GM10248 (cell line): Measurements from ENCODE around the gene PPP1R7.

Experiments
- CTCF ChIA-PET: fragments of 300-600 bp; sonication (Branson Sonifier 250); formaldehyde crosslinking; extraction: SDS; loops from one replicate; lab custom pipeline; 2021; ENCODE audit warnings: antibody characterized with exemption; lab: Yijun Ruan, JAX
- POLR2A ChIA-PET: fragments of 350-650 bp; sonication (Branson Sonifier 250); formaldehyde crosslinking; extraction: SDS; loops from one replicate; lab custom pipeline; 2020; ENCODE audit warnings: antibody characterized with exemption; lab: Yijun Ruan, JAX
- DNase-seq: peaks from one replicate; pipeline ENCODE4 v3.0.0; 2012; ENCODE audit errors: extremely low spot score
- CTCF ChIP-seq: IDR thresholded peaks from 2 replicates; pipeline ENCODE4 v1.5.1; 2012; ENCODE audit warnings: mild to moderate bottlenecking, low read depth; ENCODE audit errors: extremely low read depth, missing control alignments, control extremely low read depth

PPP1R7 gene

DNA sequence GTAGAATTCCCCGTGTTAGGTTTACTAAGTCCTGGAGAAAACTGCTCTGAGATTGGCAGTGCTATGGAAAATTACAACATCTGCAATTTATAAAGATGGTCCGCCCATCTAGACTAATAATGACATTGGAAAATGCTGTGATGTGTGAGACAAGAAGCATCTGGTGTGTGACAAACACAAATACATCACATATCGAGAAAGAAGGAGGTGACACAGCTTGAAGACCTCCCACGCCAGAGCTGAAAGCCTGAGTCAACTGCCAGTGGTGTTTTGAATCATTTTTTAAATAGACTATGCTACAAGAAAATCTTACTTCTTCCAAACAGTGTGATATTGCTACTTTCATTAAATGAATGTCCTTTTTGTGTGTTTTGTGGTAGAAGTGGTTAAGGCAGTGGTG is 29.6 kb downstream of the PPP1R7 start:
- DNase-seq: peak; percentile 69
- POLR2A ChIA-PET: interaction anchor here (0.6 kb wide), 2 partner anchors 31 to 177 kb away, joined by 3 read pairs; partner anchors contain the start of gene PASK
- TF ChIP-seq CTCF: no peak
- CTCF ChIA-PET: interaction anchor here (1.0 to 1.5 kb wide), 3 partner anchors 16 to 101 kb away, joined by 3 to 4 read pairs (median 3); no protein-coding TSS in a partner anchor

GRCh38 chr2:241180495-241180894 is 30.2 kb downstream of the PPP1R7 start:
- no peak for TF ChIP-seq CTCF
- DNase-seq: no peak
- POLR2A ChIA-PET: no interaction called here
- CTCF ChIA-PET: interaction anchor here (0.9 to 1.5 kb wide), 3 partner anchors 16 to 102 kb away, joined by 3 to 4 read pairs (median 3); no protein-coding TSS in a partner anchor

GRCh38 chr2:241182126-241182525 is 31.9 kb downstream of the PPP1R7 start:
- ChIA-PET POLR2A (no interaction called here), CTCF (no interaction called here)
- TF ChIP-seq CTCF: no peak
- no peak for DNase-seq

DNA sequence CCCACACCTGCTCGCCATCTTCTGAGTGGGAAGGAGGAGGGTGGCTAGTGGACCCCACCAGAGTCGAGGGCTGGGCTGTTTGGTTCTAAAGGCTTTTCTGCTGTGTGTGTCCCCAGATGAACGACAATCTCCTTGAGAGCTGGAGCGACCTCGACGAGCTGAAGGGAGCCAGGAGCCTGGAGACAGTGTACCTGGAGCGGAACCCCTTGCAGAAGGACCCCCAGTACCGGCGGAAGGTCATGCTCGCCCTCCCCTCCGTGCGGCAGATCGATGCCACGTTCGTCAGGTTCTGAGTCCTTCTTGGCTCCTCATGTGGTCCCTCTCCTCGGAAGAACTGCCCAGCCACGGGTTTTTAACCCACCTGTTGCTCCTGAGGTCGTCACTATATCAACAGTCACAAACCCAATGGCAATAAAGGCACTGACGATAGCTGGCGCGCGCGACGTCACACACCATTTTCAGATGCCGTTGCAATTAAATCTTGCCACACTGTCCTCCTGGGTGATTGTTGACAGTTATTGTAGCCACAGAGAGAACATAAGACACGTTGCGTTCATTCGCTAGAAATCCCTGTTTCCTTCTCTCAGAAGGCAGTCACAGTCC is 32.4 kb downstream of the PPP1R7 start:
- ChIA-PET CTCF (no interaction called here), POLR2A (no interaction called here)
- TF ChIP-seq CTCF: no peak
- DNase-seq: no peak

GRCh38 chr2:241183221-241183620 is 33.0 kb downstream of the PPP1R7 start:
- no peak for DNase-seq
- CTCF ChIA-PET: no interaction called here
- POLR2A ChIA-PET: no interaction called here
- no peak for TF ChIP-seq CTCF

DNA sequence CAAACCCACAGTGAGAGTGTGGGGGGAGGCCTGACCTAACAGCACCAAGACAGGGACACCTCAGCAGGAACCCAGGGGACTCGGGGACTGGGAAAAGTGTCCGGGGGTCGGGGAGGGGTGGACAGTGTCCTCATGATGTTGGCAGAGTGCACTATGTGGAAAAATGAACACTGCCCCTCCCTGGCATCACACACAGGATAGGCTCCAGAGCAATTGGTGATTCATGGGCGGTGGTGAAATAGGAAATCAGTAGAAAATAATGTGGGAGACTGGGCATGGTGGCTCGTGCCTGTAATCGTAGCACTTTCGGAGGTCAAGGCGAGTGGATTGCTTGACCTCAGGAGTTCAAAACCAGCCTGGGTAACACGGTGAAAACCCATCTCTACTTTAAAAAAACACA is 34.6 kb downstream of the PPP1R7 start:
- no peak for DNase-seq
- POLR2A ChIA-PET: no interaction called here
- CTCF ChIA-PET: no interaction called here
- TF ChIP-seq CTCF: no peak

DNA sequence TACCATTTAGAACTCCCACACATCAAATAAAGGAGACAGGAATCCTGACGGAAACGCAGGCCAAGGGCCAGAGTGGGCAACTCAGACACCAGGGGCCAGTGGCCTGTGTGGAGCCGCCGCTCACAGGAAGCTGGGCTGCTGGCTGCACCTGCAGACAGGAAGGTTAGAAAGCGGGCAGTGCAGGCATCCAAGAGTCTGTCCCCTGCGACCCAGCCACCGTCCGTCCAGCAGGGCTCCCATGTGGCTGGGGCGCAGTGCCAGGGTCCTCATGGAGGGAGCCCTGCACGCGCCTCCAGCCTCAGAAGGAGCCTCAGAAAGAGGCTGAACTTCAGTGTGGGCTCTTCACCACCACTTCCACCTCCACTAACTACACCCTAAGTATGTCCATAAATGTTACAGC is 35.7 kb downstream of the PPP1R7 start:
- CTCF ChIA-PET: no interaction called here
- no peak for DNase-seq
- no peak for TF ChIP-seq CTCF
- POLR2A ChIA-PET: interaction anchor here (0.5 kb wide), 1 partner anchor 8 kb away, joined by 5 read pairs; no protein-coding TSS in a partner anchor
